NCI-H1417 treated with DMSO at 0.1 percent for 48 hours (cell line): ENCODE data around the gene HOXA13.

ENCODE experiments used
- DNase-seq: peaks from one replicate; lab custom pipeline; 2025; lab: John Stamatoyannopoulos, UW

The HOXA13 gene

GRCh38 chr7:27159266-27160144 lies 40.4 kb downstream of the HOXA13 start:
- no peak for DNase-seq

- DNase-seq = no peak
Observed at GRCh38 chr7:27158436-27159265, 41.2 kb downstream of the HOXA13 start.

DNA sequence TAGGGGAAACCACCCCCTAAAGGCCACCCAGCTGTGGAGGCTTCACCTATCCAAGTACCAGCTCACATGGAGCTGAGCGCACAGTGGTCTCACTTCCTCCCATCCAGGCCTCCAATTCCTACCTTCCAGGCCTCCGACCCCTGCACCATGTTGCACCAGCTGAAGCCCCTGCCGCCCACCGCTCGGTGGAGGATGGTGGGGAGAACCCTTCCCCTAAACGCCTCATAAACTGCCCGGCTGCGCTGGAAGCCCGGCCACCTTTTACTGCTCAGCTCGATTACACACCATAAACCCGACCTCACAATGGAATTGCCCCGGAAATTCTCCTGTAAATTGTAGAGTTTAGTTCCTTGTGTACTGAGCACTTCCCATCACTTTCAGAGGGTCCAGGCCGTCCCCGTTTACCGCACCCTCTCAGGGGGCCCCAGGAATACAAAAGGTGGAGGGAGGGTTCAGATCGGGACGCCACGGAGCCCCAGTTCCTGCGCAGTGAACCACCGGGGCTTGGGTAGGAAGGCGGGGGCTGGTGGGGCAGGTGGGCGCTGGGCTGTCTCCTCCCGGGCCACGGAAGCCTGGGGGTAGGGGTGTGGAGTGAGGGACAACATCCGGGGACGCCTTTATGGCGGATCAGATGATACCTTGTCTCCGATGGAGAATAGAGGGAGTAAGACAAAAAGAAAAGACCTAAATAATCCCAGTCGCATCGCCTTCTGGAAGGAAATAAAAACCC lies 42.0 kb downstream of the HOXA13 start:
- no peak for DNase-seq

GRCh38 chr7:27156916-27157701 lies 42.8 kb downstream of the HOXA13 start:
- DNase-seq = no peak

GRCh38 chr7:27156508-27156898 lies 43.4 kb downstream of the HOXA13 start, which contains the start of gene HOXA7:
TSS of gene HOXA7 (minus strand) at chr7:27156675. CDS start at chr7:27156545, 130 bp downstream.
- no peak for DNase-seq

GRCh38 chr7:27155816-27156507 lies 43.9 kb downstream of the HOXA13 start:
- no peak for DNase-seq

DNA sequence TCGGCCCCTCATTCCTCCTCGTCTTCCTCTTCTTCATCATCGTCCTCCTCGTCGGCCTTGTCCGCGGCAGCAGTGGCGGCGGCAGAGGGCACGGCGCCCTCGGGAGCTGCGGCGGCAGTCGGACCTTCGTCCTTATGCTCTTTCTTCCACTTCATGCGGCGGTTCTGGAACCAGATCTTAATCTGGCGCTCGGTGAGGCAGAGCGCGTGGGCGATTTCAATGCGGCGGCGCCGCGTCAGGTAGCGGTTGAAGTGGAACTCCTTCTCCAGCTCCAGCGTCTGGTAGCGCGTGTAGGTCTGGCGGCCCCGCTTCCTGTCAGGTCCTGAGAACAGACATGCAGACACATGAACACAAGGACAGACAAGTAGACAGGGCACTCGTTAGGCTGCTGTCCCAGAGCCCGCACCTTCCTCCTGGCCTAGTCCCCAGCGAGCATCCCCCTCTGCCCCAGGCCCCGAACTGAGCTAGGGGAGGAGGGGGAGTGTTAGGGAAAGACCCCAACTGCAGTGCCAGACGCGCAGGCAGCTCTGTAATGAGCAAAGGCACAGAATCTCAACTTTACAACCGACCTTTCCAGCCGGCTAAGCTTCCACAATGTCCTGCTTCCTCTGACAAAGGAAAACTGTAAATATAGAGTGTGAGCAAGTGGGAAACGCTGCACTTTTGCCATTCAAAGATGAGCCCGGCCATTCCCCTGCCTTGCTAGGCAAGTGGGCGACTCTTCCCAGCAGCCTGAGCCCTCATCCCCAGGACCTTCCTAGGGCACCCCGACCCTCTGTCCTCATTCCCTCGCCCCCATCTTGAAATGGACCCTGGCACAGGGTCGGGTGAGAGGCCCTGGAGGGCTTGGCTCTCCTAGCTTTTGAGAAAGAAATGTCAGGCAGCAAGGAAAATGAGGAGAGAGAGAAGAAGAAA lies 44.7 kb downstream of the HOXA13 start:
- no peak for DNase-seq

- DNase-seq = no peak
Observed at GRCh38 chr7:27154369-27154768, 45.5 kb downstream of the HOXA13 start.

- DNase-seq = no peak
Observed at GRCh38 chr7:27153526-27153925, 46.4 kb downstream of the HOXA13 start.

- no peak for DNase-seq
Observed at GRCh38 chr7:27152816-27153442, 47.0 kb downstream of the HOXA13 start.

DNA sequence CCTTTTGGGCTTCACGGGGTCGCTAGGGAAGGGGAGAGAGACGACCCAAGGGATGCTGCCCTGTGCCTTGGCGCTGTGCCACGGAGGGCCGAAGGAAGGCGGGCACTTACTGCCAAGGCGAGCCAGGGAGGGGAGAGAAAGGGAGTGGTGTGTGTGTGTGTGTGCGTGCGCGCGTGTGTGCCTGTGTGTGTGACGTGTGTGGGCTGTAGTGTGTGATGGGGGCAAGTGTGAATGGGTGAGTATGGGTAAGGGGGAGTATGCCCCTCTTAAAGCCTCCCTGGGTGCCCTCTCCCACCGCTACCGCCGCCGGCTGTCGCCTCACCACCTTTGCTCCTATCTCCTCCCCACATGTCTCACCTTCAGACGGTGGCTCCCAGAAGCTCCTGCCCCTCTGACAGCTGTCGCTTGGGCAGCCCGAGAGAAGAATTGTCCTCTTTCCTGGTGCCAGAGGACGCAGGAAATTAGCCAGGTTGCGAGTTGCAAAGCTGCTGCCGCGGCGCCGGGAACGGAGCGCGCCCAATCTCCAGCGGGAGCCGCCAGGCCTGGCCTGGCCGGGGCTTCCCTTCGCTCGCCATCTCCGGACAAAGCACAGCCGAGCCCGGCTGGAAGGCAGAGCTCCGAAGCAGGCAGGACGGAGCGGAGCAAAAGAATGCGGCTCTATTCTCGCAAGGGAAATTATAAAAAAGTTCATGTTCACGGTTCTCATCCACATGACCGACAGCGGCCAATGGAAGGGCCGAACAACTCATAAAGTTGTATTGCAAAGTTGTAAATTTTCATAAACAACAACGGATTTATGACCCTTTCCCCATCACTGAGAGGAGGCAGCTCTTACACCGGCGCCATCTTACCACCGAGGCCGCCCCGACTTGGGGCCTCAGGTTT lies 47.7 kb downstream of the HOXA13 start, which contains the start of gene HOXA3:
TSS of gene HOXA3 (minus strand) at position 653 of the 885 bp plus-strand sequence. CDS start 41,943 bp downstream, outside the sequence.
- no peak for DNase-seq

DNA sequence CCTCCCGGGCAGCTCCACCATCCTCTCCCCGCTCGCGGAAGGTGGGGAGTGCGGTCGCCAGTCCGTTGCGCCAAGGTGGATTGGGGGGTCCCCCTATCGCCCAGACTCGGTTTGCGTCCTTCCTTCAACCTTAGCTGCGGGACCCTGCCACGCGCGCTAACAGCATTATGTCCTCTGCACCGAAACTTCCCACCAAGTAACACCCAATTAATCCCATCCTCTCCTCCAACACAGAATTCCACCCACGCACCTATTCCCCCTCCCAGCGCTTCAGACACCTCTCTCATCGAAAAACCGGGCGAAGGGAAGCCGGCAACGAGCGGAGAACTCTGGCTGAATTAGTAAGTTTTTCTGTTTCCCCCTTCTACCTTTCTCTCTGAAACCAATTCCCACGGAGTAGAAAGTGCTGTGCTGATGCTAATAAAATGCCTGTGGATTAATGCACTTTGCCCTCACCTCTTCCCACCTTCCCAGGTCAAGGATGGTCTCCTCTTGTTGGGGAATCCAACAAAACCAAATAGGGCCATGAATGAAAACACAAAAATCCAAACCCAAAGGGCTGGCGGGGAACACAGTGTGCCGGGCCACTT lies 48.5 kb downstream of the HOXA13 start:
- no peak for DNase-seq

- no peak for DNase-seq
Observed at GRCh38 chr7:27150568-27151340, 49.1 kb downstream of the HOXA13 start.

GRCh38 chr7:27149842-27150567 lies 49.9 kb downstream of the HOXA13 start:
- no peak for DNase-seq

- DNase-seq = no peak
Observed at GRCh38 chr7:27148756-27149641, 50.9 kb downstream of the HOXA13 start.
